Measurements from ENCODE around the gene FAM98A. TPM values are rescaled to one million over a fixed set of nuclear protein-coding genes. Genes with fewer than 3 reads are reported as not detected.

FAM98A gene
- total RNA-seq, 1 experiment from 2014 or later = 47.7 TPM

GRCh38 chr2:33573657-33574056 is 25.4 kb downstream of the FAM98A start:
- H3K27ac Mint-ChIP-seq (ENCODE audit: unreplicated experiment) = no peak overlapping the region
- no peaks in the 10 kb centered on the region for H3K36me3 Mint-ChIP-seq (ENCODE audit: insufficient read depth, unreplicated experiment)
- H3K9me3 Mint-ChIP-seq (ENCODE audit: low read depth, unreplicated experiment) = no peaks in the 10 kb centered on the region
- DNase-seq = no peak
- no peak for TF ChIP-seq CTCF (IDR thresholded peaks at IDR 0.05; ENCODE audit: unreplicated experiment)
- no peak overlapping the region for H3K4me3 Mint-ChIP-seq (ENCODE audit: low read depth, unreplicated experiment)
- intact Hi-C loops (cut with micrococcal nuclease; ENCODE audit: unreplicated experiment) = no loop called here
- no peaks in the 10 kb centered on the region for H3K27me3 Mint-ChIP-seq (ENCODE audit: unreplicated experiment)
- CTCF ChIA-PET = interaction anchor here (1.0 to 2.8 kb wide), 2 partner anchors 9 to 244 kb away, joined by 3 to 8 read pairs; no protein-coding TSS in a partner anchor
- H3K4me1 Mint-ChIP-seq (ENCODE audit: low read depth, unreplicated experiment) = no peaks in the 10 kb centered on the region
- BruUV-seq (replicated peaks) = no TSS peak

DNA sequence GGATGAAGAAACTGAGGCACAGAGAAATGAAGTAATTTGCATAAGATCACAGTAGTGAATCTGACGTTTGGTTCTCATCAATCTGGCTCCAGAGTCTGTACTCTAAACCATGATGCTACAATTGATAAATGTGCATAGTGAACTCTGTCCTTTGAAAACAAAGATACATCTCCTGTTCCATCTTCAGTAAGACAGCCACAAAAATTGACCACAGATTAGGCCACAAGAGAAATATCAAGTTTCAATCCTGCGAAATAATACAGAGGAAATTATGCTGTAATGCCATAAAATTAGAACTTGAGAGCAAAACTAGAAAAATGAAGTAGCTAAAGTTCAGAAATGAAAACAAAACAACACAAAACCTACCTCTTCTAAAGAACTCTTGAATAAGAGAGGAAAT is 28.4 kb downstream of the FAM98A start:
- no peak for TF ChIP-seq CTCF (IDR thresholded peaks at IDR 0.05; ENCODE audit: unreplicated experiment)
- H3K36me3 Mint-ChIP-seq (ENCODE audit: insufficient read depth, unreplicated experiment) = no peaks in the 10 kb centered on the region
- CTCF ChIA-PET = interaction anchor here (0.7 kb wide), 1 partner anchor 85 kb away, joined by 3 read pairs; no protein-coding TSS in a partner anchor
- DNase-seq = no peak
- H3K4me1 Mint-ChIP-seq (ENCODE audit: low read depth, unreplicated experiment) = no peaks in the 10 kb centered on the region
- BruUV-seq (replicated peaks) = no TSS peak
- no peaks in the 10 kb centered on the region for H3K27me3 Mint-ChIP-seq (ENCODE audit: unreplicated experiment)
- no peak overlapping the region for H3K27ac Mint-ChIP-seq (ENCODE audit: unreplicated experiment)
- no peak overlapping the region for H3K4me3 Mint-ChIP-seq (ENCODE audit: low read depth, unreplicated experiment)
- H3K9me3 Mint-ChIP-seq (ENCODE audit: low read depth, unreplicated experiment) = no peaks in the 10 kb centered on the region
- intact Hi-C loops (cut with micrococcal nuclease; ENCODE audit: unreplicated experiment) = no loop called here

- no peaks in the 10 kb centered on the region for H3K36me3 Mint-ChIP-seq (ENCODE audit: insufficient read depth, unreplicated experiment)
- H3K27ac Mint-ChIP-seq (ENCODE audit: unreplicated experiment) = no peak overlapping the region
- intact Hi-C loops (cut with micrococcal nuclease; ENCODE audit: unreplicated experiment) = no loop called here
- no peaks in the 10 kb centered on the region for H3K4me1 Mint-ChIP-seq (ENCODE audit: low read depth, unreplicated experiment)
- TF ChIP-seq CTCF (IDR thresholded peaks at IDR 0.05; ENCODE audit: unreplicated experiment) = no peak
- DNase-seq = no peak
- H3K9me3 Mint-ChIP-seq (ENCODE audit: low read depth, unreplicated experiment) = no peaks in the 10 kb centered on the region
- no TSS peak for BruUV-seq (replicated peaks)
- H3K27me3 Mint-ChIP-seq (ENCODE audit: unreplicated experiment) = no peaks in the 10 kb centered on the region
- no peak overlapping the region for H3K4me3 Mint-ChIP-seq (ENCODE audit: low read depth, unreplicated experiment)
- CTCF ChIA-PET = no interaction called here
Measured at GRCh38 chr2:33561872-33562271, 37.2 kb downstream of the FAM98A start.

DNA sequence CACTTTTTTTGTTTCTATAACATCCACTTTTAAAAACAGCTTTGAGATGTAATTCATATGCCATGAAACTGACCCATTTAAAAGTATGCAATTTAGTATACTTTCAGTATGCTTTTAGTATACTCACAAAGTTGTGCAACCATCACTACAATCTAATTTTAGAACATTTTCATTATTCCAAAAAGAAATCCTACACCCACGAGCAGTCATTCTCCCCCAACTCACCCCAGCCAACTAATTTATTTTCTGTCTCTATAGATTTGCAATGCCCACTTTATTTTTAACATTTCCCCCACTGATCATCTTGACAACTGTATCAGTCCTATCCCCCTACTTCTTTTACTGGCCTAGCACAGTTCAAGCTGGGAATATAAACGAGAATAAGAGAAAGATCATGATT is 39.1 kb downstream of the FAM98A start:
- Mint-ChIP-seq H3K36me3 (ENCODE audit: insufficient read depth, unreplicated experiment) (no peaks in the 10 kb centered on the region), H3K4me1 (ENCODE audit: low read depth, unreplicated experiment) (no peaks in the 10 kb centered on the region), H3K9me3 (ENCODE audit: low read depth, unreplicated experiment) (no peaks in the 10 kb centered on the region), H3K27me3 (ENCODE audit: unreplicated experiment) (no peaks in the 10 kb centered on the region), H3K4me3 (ENCODE audit: low read depth, unreplicated experiment) (no peak overlapping the region), H3K27ac (ENCODE audit: unreplicated experiment) (no peak overlapping the region)
- CTCF ChIA-PET = no interaction called here
- no peak for DNase-seq
- no TSS peak for BruUV-seq (replicated peaks)
- TF ChIP-seq CTCF (IDR thresholded peaks at IDR 0.05; ENCODE audit: unreplicated experiment) = no peak
- intact Hi-C loops (cut with micrococcal nuclease; ENCODE audit: unreplicated experiment) = no loop called here
